WTC11 (cell line): Measurements from ENCODE around the gene RYR2. TPM values are rescaled to one million over a fixed set of nuclear protein-coding genes. Genes with fewer than 3 reads are reported as not detected.

Source experiments
- ATAC-seq: fragments of 200-7000 bp; cut with Tn5 transposase; 2 replicates; pipeline ENCODE4 v1.10.0; 2021; ENCODE audit warnings: mild to moderate bottlenecking, moderate library complexity
- CTCF ChIA-PET: fragments of 300-600 bp; sonication (Branson Sonifier 250); formaldehyde crosslinking; loops from one replicate; lab custom pipeline; 2021; ENCODE audit warnings: antibody characterized with exemption; lab: Charles Lee
- POLR2A ChIA-PET: fragments of 350-600 bp; sonication (Branson Sonifier 250); formaldehyde crosslinking; loops from one replicate; lab custom pipeline; 2021; ENCODE audit warnings: antibody characterized with exemption; lab: Charles Lee
- DNase-seq: peaks from one replicate; pipeline ENCODE4 v3.0.0; 2021; ENCODE audit warnings: low spot score
- H3K27ac Mint-ChIP-seq: 2 replicates; pipeline ENCODE4 v1.8.0; 2021; ENCODE audit warnings: mixed read lengths
- H3K27me3 Mint-ChIP-seq: 2 replicates; pipeline ENCODE4 v1.8.0; 2021; ENCODE audit warnings: low read depth, mild to moderate bottlenecking, moderate library complexity, mixed read lengths
- H3K36me3 Mint-ChIP-seq: 2 replicates; pipeline ENCODE4 v1.8.0; 2021; ENCODE audit warnings: mixed read lengths
- H3K4me1 Mint-ChIP-seq: 2 replicates; pipeline ENCODE4 v1.8.0; 2022; ENCODE audit warnings: mixed read lengths
- H3K4me3 Mint-ChIP-seq: 2 replicates; pipeline ENCODE4 v1.8.0; 2021; ENCODE audit warnings: mild to moderate bottlenecking, moderate library complexity, mixed read lengths
- H3K9me3 Mint-ChIP-seq: 2 replicates; pipeline ENCODE4 v1.8.0; 2021; ENCODE audit warnings: mixed read lengths
- AFF4 ChIP-seq: sonication (generic); formaldehyde crosslinking; IDR thresholded peaks from 2 replicates; pipeline ENCODE4 v1.8.1; 2023; ENCODE audit warnings: mild to moderate bottlenecking, missing genetic modification reagents, borderline replicate concordance
- CDX4 ChIP-seq: fragments of 250-450 bp; sonication (Bioruptor Pico); IDR thresholded peaks from 2 replicates; pipeline ENCODE4 v1.9.0; 2021; ENCODE audit warnings: moderate library complexity, mild to moderate bottlenecking, inconsistent platforms, borderline replicate concordance
- CTCF ChIP-seq: fragments of 200-600 bp; IDR thresholded peaks from 2 replicates; pipeline ENCODE4 v1.8.0; 2022; ENCODE audit warnings: antibody characterized with exemption
- EMX1 ChIP-seq: fragments of 250-450 bp; sonication (Bioruptor Pico); IDR thresholded peaks from 2 replicates; pipeline ENCODE4 v1.8.0; 2021; ENCODE audit warnings: mild to moderate bottlenecking
- ETV6 ChIP-seq: sonication (generic); formaldehyde crosslinking; IDR thresholded peaks from 2 replicates; pipeline ENCODE4 v1.8.1; 2022; ENCODE audit warnings: mild to moderate bottlenecking, missing genetic modification reagents
- JAZF1 ChIP-seq: fragments of 250-450 bp; sonication (Bioruptor Pico); IDR thresholded peaks from 2 replicates; pipeline ENCODE4 v1.9.0; 2021; ENCODE audit warnings: moderate library complexity, mild to moderate bottlenecking, inconsistent platforms
- MXD4 ChIP-seq: fragments of 250-450 bp; sonication (Bioruptor Pico); IDR thresholded peaks from 2 replicates; pipeline ENCODE4 v1.8.0; 2021; ENCODE audit warnings: mild to moderate bottlenecking, moderate library complexity, borderline replicate concordance
- NFATC4 ChIP-seq: fragments of 250-450 bp; sonication (Bioruptor Pico); IDR thresholded peaks from 2 replicates; pipeline ENCODE4 v1.9.0; 2021; ENCODE audit warnings: mild to moderate bottlenecking
- NFYB ChIP-seq: sonication (generic); formaldehyde crosslinking; conservative IDR thresholded peaks from 2 replicates; pipeline ENCODE4 v1.8.0; 2022; ENCODE audit warnings: low read depth, missing genetic modification reagents
- NR1H2 ChIP-seq: sonication (generic); formaldehyde crosslinking; IDR thresholded peaks from 2 replicates; pipeline ENCODE4 v1.9.0; 2021; ENCODE audit warnings: mild to moderate bottlenecking, moderate library complexity, missing genetic modification reagents
- NR3C1 ChIP-seq: sonication (generic); formaldehyde crosslinking; conservative IDR thresholded peaks from 2 replicates; pipeline ENCODE4 v1.8.1; 2023; ENCODE audit warnings: low read depth, mild to moderate bottlenecking, missing genetic modification reagents
- USF1 ChIP-seq: sonication (generic); formaldehyde crosslinking; IDR thresholded peaks from 2 replicates; pipeline ENCODE4 v1.8.0; 2022; ENCODE audit warnings: mild to moderate bottlenecking, missing genetic modification reagents
- USF2 ChIP-seq: sonication (generic); formaldehyde crosslinking; IDR thresholded peaks from 2 replicates; pipeline ENCODE4 v1.8.1; 2023; ENCODE audit warnings: mild to moderate bottlenecking, missing genetic modification reagents, moderate library complexity
- ZBTB21 ChIP-seq: sonication (generic); formaldehyde crosslinking; IDR thresholded peaks from 2 replicates; pipeline ENCODE4 v1.8.1; 2023; ENCODE audit warnings: mild to moderate bottlenecking, missing genetic modification reagents, borderline replicate concordance
- ZBTB43 ChIP-seq: sonication (generic); formaldehyde crosslinking; IDR thresholded peaks from 2 replicates; pipeline ENCODE4 v1.8.1; 2023; ENCODE audit warnings: mild to moderate bottlenecking, missing genetic modification reagents
- ZNF263 ChIP-seq: sonication (generic); formaldehyde crosslinking; IDR thresholded peaks from 2 replicates; pipeline ENCODE4 v1.8.1; 2022; ENCODE audit warnings: low read depth, mild to moderate bottlenecking, moderate library complexity, missing genetic modification reagents
- ZNF317 ChIP-seq: sonication (generic); formaldehyde crosslinking; IDR thresholded peaks from 2 replicates; pipeline ENCODE4 v1.8.1; 2023; ENCODE audit warnings: low read depth, mild to moderate bottlenecking, moderate library complexity, missing genetic modification reagents, borderline replicate concordance
- ZNF532 ChIP-seq: fragments of 250-450 bp; sonication (Bioruptor Pico); IDR thresholded peaks from 2 replicates; pipeline ENCODE4 v1.9.0; 2021; ENCODE audit warnings: mild to moderate bottlenecking, borderline replicate concordance
- ZNF671 ChIP-seq: fragments of 250-450 bp; sonication (Bioruptor Pico); IDR thresholded peaks from 2 replicates; pipeline ENCODE4 v1.8.0; 2021; ENCODE audit warnings: mild to moderate bottlenecking
- total RNA-seq: library from RNA; stranded (reverse); gene quantifications from 3 replicates; pipeline ENCODE4 v1.2.3, GENCODE V29; 2021

Gene RYR2
- total RNA-seq, 1 experiment from 2014 or later: 7.9 TPM

- POLR2A ChIA-PET: no interaction called here
- peak; percentile 38 for DNase-seq
- Mint-ChIP-seq H3K4me1 (peaks cover 71% of the 10 kb centered on the region), H3K9me3 (peaks cover 27% of the 10 kb centered on the region), H3K27me3 (no peaks in the 10 kb centered on the region), H3K36me3 (peaks cover 15% of the 10 kb centered on the region), H3K4me3 (peak overlapping the region; percentile 31; the same call in 1 of the 2 replicates), H3K27ac (peak overlapping the region; percentile 94)
- peak; percentile 88 for ATAC-seq
- TF ChIP-seq ZBTB21 (CRISPR knock-in tag) (peak; percentile 27; the same call in 1 of the 2 replicates), ZNF671 (no peak), ETV6 (peak; percentile 47; the same call in 1 of the 2 replicates), ZNF532 (CRISPR knock-in tag) (0 out of 2 replicates have a peak, but pooled peaks have one; percentile 26), USF2 (CRISPR knock-in tag) (peak; percentile 70), USF1 (CRISPR knock-in tag) (0 out of 2 replicates have a peak, but pooled peaks have one; percentile 24)
- CTCF ChIA-PET: no interaction called here
Observed at GRCh38 chr1:237239248-237239647, 197.3 kb downstream of the RYR2 start.

- ATAC-seq: no peak
Observed at GRCh38 chr1:237241038-237241437, 199.1 kb downstream of the RYR2 start.

More at GRCh38 chr1:237241038-237241437, 199.1 kb downstream of the RYR2 start:
- TF ChIP-seq ZBTB43 (CRISPR knock-in tag) (no peak), NR1H2 (CRISPR knock-in tag) (no peak), NFATC4 (CRISPR knock-in tag) (no peak), USF1 (CRISPR knock-in tag) (no peak), NFYB (CRISPR knock-in tag) (no peak), ZNF317 (CRISPR knock-in tag) (no peak), NR3C1 (CRISPR knock-in tag) (no peak), CDX4 (CRISPR knock-in tag) (no peak), JAZF1 (CRISPR knock-in tag) (no peak), ZNF263 (CRISPR knock-in tag) (no peak), MXD4 (CRISPR knock-in tag) (no peak), CTCF (no peak), EMX1 (CRISPR knock-in tag) (no peak), AFF4 (CRISPR knock-in tag) (no peak)
- ChIA-PET POLR2A (no interaction called here), CTCF (no interaction called here)
- Mint-ChIP-seq H3K4me1 (peaks cover 63% of the 10 kb centered on the region), H3K27ac (no peak overlapping the region), H3K36me3 (peaks cover 20% of the 10 kb centered on the region), H3K4me3 (no peak overlapping the region), H3K9me3 (peaks cover 32% of the 10 kb centered on the region), H3K27me3 (no peaks in the 10 kb centered on the region)
- no peak for DNase-seq
